Measurements from ENCODE around the gene ANKRD37.

The ANKRD37 gene

GRCh38 chr4:185425647-185426352 is 29.2 kb downstream of the ANKRD37 start, which contains the start of gene UFSP2:
Gene UFSP2 (minus strand): TSS chr4:185425964. CDS start chr4:185425868, 96 bp downstream.
- Histone ChIP-seq H3K9ac (ENCODE audit: low read depth, low read length, poor library complexity, severe bottlenecking) (peak within 1 kb of the TSS; percentile 72), H2AFZ (ENCODE audit: low read length) (peak within 1 kb of the TSS; percentile 98), H3K36me3 (ENCODE audit: insufficient read depth, low read length) (no peaks in the 10 kb centered on the region), H3K4me1 (ENCODE audit: insufficient read depth, low read length, poor library complexity, severe bottlenecking) (peaks cover 14% of the 10 kb centered on the region), H3K27me3 (ENCODE audit: insufficient read depth, low read length, poor library complexity, severe bottlenecking) (no peaks in the 10 kb centered on the region), H3K4me3 (ENCODE audit: low read length, poor library complexity, severe bottlenecking) (peak within 1 kb of the TSS; percentile 79), H3K4me2 (ENCODE audit: low read depth, low read length, poor library complexity, severe bottlenecking) (peak within 1 kb of the TSS; percentile 73), H4K20me1 (ENCODE audit: insufficient read depth, low read length, poor library complexity, severe bottlenecking) (no peaks in the 10 kb centered on the region), H3F3A (ENCODE audit: low read depth) (no peaks in the 10 kb centered on the region), H3K79me2 (ENCODE audit: insufficient read depth, low read length) (peaks cover 10% of the 10 kb centered on the region; the same call in 1 of the 2 replicates), H3K9me2 (replicated peaks; ENCODE audit: low read depth, low read length) (no peaks in the 10 kb centered on the region), H3K9me3 (ENCODE audit: insufficient read depth, low read depth, low read length) (no peaks in the 10 kb centered on the region)
- TF ChIP-seq EZH2phosphoT487 (IDR thresholded peaks at IDR 0.05; ENCODE audit: borderline replicate concordance) (no peak), CTCF (conservative IDR thresholded peaks at IDR 0.05; ENCODE audit: low read length) (no peak)

DNA sequence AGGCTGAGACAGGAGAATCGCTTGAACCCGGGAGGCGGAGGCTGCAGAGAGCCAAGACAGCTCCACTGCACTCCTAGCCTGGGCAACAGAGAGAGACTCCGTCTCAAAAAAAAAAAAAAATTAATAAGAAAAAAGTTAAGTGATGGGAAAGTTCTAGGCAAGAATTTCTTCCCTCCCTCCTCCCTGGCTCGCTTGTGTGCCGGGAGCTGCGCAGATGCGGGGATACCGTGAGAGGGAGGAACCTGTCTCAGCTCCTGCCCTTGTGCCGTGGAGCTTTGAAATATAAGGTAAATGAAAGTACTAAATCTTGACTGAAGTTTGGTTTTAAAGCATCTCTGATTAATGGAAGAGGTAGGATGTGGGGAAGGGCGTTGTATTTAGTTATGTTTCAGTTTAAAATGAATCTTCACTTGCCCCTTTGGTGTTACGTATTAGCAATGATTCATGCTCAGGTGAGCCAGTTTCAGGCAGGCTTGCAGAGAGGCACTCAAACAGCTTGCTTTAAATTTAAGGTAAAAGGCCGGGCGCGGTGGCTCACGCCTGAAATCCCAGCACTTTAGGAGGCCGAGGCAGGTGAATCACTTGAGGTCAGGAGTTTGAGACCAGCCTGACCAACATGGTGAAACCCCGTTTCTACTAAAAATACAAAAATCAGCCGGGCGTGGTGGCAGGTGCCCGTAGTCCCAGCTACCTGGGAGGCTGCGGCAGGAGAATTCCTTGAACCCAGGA is 30.5 kb downstream of the ANKRD37 start:
- Histone ChIP-seq H3K79me2 (ENCODE audit: insufficient read depth, low read length) (peaks cover 10% of the 10 kb centered on the region; the same call in 1 of the 2 replicates), H3K36me3 (ENCODE audit: insufficient read depth, low read length) (no peaks in the 10 kb centered on the region), H3K4me1 (ENCODE audit: insufficient read depth, low read length, poor library complexity, severe bottlenecking) (peaks cover 14% of the 10 kb centered on the region), H3F3A (ENCODE audit: low read depth) (no peaks in the 10 kb centered on the region), H3K9me2 (replicated peaks; ENCODE audit: low read depth, low read length) (no peaks in the 10 kb centered on the region), H2AFZ (ENCODE audit: low read length) (no peak overlapping the region), H4K20me1 (ENCODE audit: insufficient read depth, low read length, poor library complexity, severe bottlenecking) (no peaks in the 10 kb centered on the region), H3K9ac (ENCODE audit: low read depth, low read length, poor library complexity, severe bottlenecking) (no peak overlapping the region), H3K4me3 (ENCODE audit: low read length, poor library complexity, severe bottlenecking) (no peak overlapping the region), H3K4me2 (ENCODE audit: low read depth, low read length, poor library complexity, severe bottlenecking) (no peak overlapping the region), H3K9me3 (ENCODE audit: insufficient read depth, low read depth, low read length) (no peaks in the 10 kb centered on the region), H3K27me3 (ENCODE audit: insufficient read depth, low read length, poor library complexity, severe bottlenecking) (no peaks in the 10 kb centered on the region)
- no peak for TF ChIP-seq EZH2phosphoT487 (IDR thresholded peaks at IDR 0.05; ENCODE audit: borderline replicate concordance)
- no peak for TF ChIP-seq CTCF (conservative IDR thresholded peaks at IDR 0.05; ENCODE audit: low read length)

- Histone ChIP-seq H3K79me2 (ENCODE audit: insufficient read depth, low read length) (peaks cover 4% of the 10 kb centered on the region; the same call in 1 of the 2 replicates), H3K9me2 (replicated peaks; ENCODE audit: low read depth, low read length) (no peaks in the 10 kb centered on the region), H3K4me3 (ENCODE audit: low read length, poor library complexity, severe bottlenecking) (no peak overlapping the region), H2AFZ (ENCODE audit: low read length) (no peak overlapping the region), H3K9me3 (ENCODE audit: insufficient read depth, low read depth, low read length) (no peaks in the 10 kb centered on the region), H4K20me1 (ENCODE audit: insufficient read depth, low read length, poor library complexity, severe bottlenecking) (no peaks in the 10 kb centered on the region), H3K4me2 (ENCODE audit: low read depth, low read length, poor library complexity, severe bottlenecking) (no peak overlapping the region), H3F3A (ENCODE audit: low read depth) (no peaks in the 10 kb centered on the region), H3K27me3 (ENCODE audit: insufficient read depth, low read length, poor library complexity, severe bottlenecking) (no peaks in the 10 kb centered on the region), H3K36me3 (ENCODE audit: insufficient read depth, low read length) (no peaks in the 10 kb centered on the region), H3K4me1 (ENCODE audit: insufficient read depth, low read length, poor library complexity, severe bottlenecking) (peaks cover 3% of the 10 kb centered on the region), H3K9ac (ENCODE audit: low read depth, low read length, poor library complexity, severe bottlenecking) (no peak overlapping the region)
- TF ChIP-seq EZH2phosphoT487 (IDR thresholded peaks at IDR 0.05; ENCODE audit: borderline replicate concordance), result no peak
- TF ChIP-seq CTCF (conservative IDR thresholded peaks at IDR 0.05; ENCODE audit: low read length), result no peak
These were observed 33.0 kb downstream of the ANKRD37 start for GRCh38 chr4:185429660-185430059.

Data from Loucy (cell line).